ENCODE data around the gene SAMD9.
"Not testable (repeated sequence)": the region's sequence is repeated elsewhere in the genome, so short reads cannot be mapped to it uniquely, and the experiment has no call there.

Gene SAMD9

DNA sequence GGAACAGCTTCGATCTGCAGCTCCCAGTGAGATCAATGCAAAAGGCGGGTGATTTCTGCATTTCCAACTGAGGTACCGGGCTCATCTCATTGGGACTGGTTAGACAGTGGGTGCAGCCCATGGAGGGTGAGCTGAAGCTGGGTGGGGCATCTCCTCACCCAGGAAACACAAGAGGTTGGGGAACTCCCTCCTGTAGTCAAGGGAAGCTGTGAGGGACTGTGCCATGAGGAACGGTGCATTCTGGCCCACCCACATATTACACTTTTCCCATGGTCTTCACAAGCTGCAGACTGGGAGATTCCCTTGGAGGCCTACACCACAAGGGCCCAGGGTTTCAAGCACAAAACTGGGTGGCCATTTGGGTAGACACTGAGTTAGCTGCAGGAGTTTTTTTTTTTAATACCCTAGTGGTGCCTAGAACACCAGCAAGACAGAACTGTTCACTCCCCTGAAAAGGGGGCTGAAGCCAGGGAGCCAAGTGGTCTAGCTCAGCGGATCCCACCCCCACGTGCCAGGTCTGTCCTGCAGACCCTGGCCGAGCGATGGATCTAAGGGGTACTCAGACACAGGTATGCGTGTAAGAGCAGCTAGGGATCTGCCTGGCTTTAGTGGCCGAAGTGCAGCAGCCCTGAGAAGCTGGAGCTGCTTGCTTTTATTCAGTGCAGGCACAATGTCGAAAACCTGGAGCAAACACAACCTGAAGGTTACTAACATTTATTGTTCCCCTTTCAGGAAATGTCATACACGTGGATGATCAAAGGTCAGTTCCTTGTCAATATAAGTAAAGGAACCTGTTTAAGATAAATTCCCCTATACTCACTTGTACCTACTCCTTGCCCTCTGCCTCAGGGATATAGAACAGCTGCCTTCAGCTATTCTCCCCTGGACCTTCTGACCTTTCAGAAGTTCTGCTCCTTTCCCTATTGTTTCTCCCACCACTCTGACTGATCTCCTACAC, 3.1 kb upstream of the SAMD9 start:
- DNase-seq = no peak

DNA sequence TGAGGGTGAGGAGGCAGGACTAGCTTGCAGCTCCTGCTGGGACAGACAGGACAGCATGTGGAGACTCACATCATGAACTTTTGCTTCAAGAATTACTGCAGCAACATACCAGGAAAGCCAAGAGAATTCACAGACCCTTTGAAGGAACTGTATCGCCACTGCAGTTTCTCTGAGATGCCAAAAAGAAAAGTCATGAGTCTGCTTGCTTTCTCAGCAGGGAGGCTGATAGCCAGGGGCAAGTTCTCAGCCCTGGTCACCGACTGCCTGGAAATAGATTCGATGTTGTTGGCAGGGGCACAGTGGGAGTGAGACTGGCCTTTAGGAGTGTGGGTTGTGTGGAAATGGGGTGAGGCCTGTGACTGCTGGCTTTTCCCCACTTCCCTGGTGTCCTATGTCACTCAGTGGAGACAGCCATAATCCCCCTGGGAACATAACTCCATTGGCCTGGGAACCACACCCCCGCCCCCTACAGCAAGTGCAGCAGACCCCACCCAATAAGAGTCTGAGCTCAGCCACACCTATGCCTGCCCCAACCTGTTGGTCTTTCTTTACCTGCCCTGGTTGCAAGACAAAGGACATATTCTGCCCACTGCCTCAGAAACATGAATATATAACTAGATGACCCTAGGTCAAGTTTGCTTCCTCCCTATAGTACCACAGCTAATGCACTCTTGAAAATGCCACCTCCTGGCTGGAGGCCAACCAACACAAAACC, 1.6 kb upstream of the SAMD9 start:
- no peak for DNase-seq

- DNase-seq = no peak
These were observed 452 bp downstream of the SAMD9 start for GRCh38 chr7:93117327-93117726.

DNA sequence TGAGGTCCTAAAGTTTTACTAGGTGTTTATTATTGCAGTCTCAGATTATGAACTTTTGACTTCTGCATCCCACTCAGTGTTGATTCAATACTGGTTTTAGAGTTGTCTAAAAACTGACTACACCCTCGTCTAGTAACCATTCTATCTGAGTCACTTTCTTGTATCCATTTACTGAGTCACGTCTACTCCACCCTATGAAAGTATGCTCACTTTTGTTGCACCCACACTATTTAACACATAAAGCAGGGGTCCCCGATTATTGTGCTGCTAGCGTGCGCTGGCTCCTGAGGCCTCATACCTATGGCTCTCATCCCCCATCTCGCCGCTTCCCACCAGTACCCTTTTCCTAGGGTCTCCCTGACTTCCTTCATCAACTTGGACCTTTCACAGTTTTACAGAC, 2.0 kb downstream of the SAMD9 start:
- DNase-seq = no peak

- DNase-seq = no peak
These were observed 9.8 kb downstream of the SAMD9 start for GRCh38 chr7:93108003-93108402.

GRCh38 chr7:93097388-93097787, 20.4 kb downstream of the SAMD9 start:
- DNase-seq = no peak

DNA sequence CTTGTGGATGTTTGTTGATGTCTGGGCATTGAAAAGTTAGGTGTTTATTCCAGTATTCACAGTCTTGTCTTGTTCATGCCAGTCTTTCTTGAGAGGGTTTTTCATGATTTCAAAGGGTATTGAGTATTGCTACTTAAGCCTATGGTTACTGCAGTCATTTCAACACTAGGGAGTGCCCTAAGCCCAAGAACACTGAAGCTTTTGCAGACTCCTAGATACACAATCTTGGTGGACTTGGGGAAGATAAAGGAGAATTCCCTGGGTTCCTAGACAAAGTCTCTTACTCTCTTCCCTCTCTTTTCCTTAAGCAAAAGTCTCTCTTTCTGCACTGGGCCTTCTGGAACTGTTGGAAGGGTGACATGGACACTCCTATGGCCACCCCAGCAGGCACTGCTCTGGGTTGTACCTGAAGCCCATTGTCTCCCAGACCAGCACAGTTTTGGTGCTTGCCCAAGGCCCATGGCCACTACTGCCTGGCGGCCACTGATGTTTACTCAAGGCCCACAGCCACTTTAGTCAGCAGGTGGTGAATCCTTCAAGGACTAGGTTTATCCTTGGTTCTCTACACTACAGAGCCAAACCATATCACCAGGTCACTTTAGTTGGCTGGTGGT, 24.9 kb downstream of the SAMD9 start:
- DNase-seq = no peak

DNA sequence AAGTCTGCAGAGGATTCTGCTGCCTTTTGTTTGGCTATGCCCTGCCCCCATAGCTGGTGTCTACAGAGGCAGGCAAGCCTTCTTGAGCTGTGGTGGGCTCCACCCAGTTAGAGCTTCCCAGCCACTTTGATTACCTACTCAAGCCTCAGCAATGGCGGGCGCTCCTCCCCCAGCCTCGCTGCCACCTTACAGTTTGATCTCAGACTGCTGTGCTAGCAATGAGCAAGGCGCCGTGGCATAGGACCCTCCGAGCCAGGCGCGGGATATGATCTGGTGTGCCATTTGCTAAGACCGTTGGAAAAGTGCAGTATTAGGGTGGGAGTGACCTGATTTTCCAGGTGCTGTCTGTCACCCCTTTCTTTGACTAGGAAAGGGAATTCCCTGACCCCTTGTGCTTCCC, 44.4 kb downstream of the SAMD9 start:
- not testable (repeated sequence) for DNase-seq

DNA sequence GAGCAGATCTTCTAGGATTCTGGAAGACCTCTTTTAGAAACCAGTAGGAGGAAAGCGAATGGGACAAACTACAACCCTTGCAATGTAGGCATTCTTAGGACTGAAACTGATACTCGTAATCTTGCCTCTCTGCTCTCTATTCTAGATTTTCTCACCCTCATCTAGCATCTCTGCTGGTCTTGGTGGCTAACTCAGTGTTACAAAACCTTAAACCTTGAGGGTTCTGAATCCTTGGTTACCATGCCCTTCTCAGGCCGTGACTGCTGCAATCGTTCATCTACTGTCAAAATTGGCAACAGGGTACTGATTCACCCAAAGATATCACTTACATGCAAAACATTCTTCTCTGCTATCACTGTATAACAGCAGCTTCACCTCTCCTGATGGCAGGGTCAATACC, 55.2 kb downstream of the SAMD9 start:
- DNase-seq = no peak

DNA sequence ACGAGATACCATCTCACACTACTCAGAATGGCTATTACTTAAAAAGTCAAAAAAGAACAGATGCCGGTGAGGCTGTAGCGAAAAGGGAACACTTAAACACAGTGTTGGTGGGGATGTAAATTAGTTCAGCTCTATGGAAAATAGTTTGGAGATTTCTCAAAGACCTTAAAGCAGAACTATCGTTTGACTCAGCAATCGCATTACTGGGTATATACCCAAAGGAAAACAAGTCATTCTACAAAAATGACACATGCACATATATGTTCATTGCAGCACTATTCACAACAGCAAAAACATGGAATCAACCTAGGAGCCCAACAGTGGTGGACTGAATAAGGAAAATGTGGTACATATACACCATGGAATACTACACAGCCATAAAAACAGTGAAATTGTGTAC, 56.9 kb downstream of the SAMD9 start:
- DNase-seq = no peak

GRCh38 chr7:93060025-93060424, 57.8 kb downstream of the SAMD9 start:
- no peak for DNase-seq

DNA sequence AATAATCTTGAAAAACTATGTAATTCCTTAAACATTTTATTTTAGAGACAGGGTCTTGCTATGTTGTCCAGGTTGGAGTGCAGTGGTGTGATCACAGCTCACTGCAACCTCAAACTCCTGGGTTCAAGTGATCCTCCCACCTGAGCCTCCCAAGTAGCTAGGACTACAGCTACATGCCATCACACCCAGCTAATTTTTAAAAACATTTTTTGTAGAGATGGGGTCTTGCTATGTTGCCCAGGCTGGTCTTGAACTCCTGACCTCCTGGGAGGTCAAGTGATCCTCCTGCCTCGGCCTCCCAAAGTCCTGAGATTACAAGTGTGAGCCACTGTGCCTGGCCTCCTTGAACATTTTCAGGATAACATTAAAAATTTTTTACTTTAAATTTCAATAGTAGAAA, 61.2 kb downstream of the SAMD9 start:
- not testable (repeated sequence) for DNase-seq

DNA sequence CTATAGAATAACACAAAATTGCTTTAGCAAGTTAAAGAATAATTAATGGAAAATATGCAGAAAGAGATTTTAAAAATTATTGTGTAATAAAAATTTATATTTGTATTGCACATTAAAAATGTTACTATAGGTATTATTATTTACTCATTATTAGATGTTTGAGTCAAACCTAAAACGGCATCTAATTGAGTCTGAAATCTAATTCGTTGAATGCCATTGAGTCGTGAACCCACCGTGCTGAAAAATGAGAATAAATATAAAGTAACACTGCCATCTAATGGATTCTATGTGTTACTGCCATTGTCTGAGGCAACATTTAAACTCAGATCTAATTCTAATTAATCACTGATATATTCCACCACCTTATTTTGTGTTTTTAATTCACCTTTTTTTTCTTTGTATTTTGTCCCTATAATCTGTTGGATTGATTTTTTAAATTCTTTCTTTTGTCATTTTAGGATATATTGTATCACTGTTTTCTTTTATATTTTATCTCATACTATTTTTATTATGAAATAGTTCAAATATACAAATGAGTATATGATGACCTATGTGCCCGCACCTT, 62.2 kb downstream of the SAMD9 start:
- no peak for DNase-seq

- DNase-seq = no peak
These were observed 62.8 kb downstream of the SAMD9 start for GRCh38 chr7:93054975-93055374.

DNA sequence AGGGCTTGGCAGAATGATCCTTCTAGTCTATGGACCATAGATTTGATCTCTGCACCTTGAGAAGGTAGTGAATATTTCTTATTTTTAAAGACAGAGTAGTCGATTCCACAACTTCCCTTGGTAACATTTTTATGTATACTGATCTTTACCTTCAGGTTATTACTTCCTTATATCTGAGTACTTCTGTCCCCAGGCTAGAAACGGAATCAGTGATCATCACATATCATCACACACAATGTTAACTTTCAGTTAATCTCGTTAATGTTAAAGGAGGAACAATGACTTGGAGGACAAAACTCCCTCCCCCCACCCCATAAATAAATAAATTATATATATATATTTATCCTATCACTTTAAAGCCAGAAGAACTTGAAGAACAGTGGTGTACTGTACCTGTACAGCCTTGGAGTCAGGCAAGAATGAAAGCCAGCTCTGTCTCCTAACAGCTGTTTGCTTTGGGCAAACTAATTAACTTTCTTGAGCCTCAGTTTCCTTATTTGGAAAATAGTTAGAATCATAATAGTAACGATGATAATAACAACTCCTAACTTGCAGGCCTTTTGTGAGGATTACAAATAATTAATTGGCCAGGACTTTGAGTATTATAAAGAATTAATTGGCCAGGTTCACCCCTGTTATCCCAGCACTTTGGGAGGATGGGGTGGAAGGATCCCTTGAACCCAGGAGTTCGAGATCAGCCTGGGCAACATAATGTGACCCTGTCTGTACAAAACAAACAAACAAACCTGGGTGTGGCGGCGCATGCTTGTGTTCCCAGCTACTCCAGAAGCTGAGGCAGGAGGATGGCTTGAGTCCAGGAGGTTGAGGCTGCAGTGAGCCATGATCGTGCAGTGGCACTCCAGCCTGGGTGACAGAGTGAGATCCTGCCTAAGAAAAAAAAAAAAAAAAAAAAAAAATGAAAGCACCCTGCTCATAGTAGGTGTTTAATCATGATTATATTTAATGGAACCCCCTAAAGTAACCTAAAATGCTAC, 63.5 kb downstream of the SAMD9 start:
- DNase-seq = no peak

GRCh38 chr7:93053209-93053948, 64.4 kb downstream of the SAMD9 start:
- no peak for DNase-seq

GRCh38 chr7:93051660-93052059, 66.1 kb downstream of the SAMD9 start:
- DNase-seq = no peak
